Heart right ventricle (tissue), 16 donors: ENCODE measurements around the gene KRT80. TPM values are rescaled to one million over a fixed set of nuclear protein-coding genes. Genes with fewer than 3 reads are reported as not detected.
"Not testable (repeated sequence)": the region's sequence is repeated elsewhere in the genome, so short reads cannot be mapped to it uniquely, and the experiment has no call there.

Experiments
- ATAC-seq, 8 donors: fragments of 200-7000 bp; cut with Tn5 transposase; one replicate each; pipeline ENCODE4 v1.9.1; 2020; ENCODE audit warnings: mild to moderate bottlenecking in 8 of 8, moderate library complexity in 8 of 8, moderate number of reproducible peaks in 1 of 8
- DNase-seq, 2 donors: peaks; one replicate each; pipeline ENCODE4 v3.0.0-alpha.2; 2020
- H3K27ac ChIP-seq, 10 donors: fragments of 200-600 bp; sonication (generic) in 2 of 10; one replicate each; pipeline versions ENCODE4 v1.5.0 to v1.8.0; 2020 to 2022; ENCODE audit warnings: mild to moderate bottlenecking in 3 of 10
- H3K27me3 ChIP-seq, 7 donors: fragments of 200-600 bp; one replicate each; pipeline ENCODE4 v1.8.0; 2021 to 2022; ENCODE audit warnings: mild to moderate bottlenecking in 2 of 7
- H3K36me3 ChIP-seq, 9 donors: fragments of 200-600 bp; sonication (generic) in 1 of 9; one replicate each; pipeline versions ENCODE4 v1.5.0 to v1.8.0; 2020 to 2022; ENCODE audit warnings: mild to moderate bottlenecking in 2 of 9
- H3K4me1 ChIP-seq, 9 donors: fragments of 200-600 bp; sonication (generic) in 1 of 9; one replicate each; pipeline versions ENCODE4 v1.5.0 to v1.8.0; 2020 to 2022; ENCODE audit warnings: mild to moderate bottlenecking in 4 of 9
- H3K4me3 ChIP-seq, 10 donors: fragments of 200-600 bp; sonication (generic) in 2 of 10; one replicate each; pipeline versions ENCODE4 v1.5.0 to v1.8.0; 2020 to 2022; ENCODE audit warnings: mild to moderate bottlenecking in 7 of 10, moderate library complexity in 2 of 10
- H3K9me3 ChIP-seq, 11 donors: fragments of 200-600 bp in 10 of 11; sonication (generic) in 2 of 11; one replicate each; pipeline versions ENCODE4 v1.5.0 to v1.8.0; 2013 to 2022; ENCODE audit warnings: mild to moderate bottlenecking in 2 of 11, control low read depth in 1 of 11, moderate library complexity in 1 of 11
- CTCF ChIP-seq, 9 donors: fragments of 200-600 bp; sonication (generic) in 2 of 9; IDR thresholded peaks; one replicate each; pipeline versions ENCODE4 v1.5.0 to v1.8.0; 2021 to 2022; ENCODE audit warnings: antibody characterized with exemption in 9 of 9, mild to moderate bottlenecking in 5 of 9, moderate library complexity in 1 of 9
- WGBS, 2 donors: extraction: QIAGEN DNeasy Blood & Tissue Kit; methylation state at CpG; one replicate each; pipeline ENCODE4 v1.1.7; 2013; ENCODE audit warnings: inconsistent platforms in 1 of 2; 5-methylcytosine and 5-hydroxymethylcytosine counted together
- intact Hi-C, 10 donors: fragments of 100-400 bp; cut with DNase I; formaldehyde crosslinking; loops; one replicate each; pipeline versions ENCODE4 v1.11.1 to v1.14.2; 2022
- long read RNA-seq, 3 donors: library from polyadenylated mRNA; unstranded; transcript quantifications; one replicate each; pipeline ENCODE4 v2.0.0, GENCODE V29; 2020 to 2021
- polyA plus RNA-seq, 2 donors: library from polyadenylated mRNA; stranded (reverse); fragments of 200-250 nt; gene quantifications; one replicate each; pipeline ENCODE4 v1.2.3, GENCODE V29; 2013
- total RNA-seq, 10 donors: library from RNA; stranded (reverse); fragmentation: NEBNext Ultra II Directional in 3 of 10; extraction: Animal tissue kit (Norgen Biotek cat#: 25700) in 3 of 10; gene quantifications; one replicate each; pipeline versions ENCODE4 v1.2.1 to v1.2.4, GENCODE V29; 2021 to 2023
- donor health status: Arrhythmogenic right ventricular cardiomyopathy.
- donor health status: ischemic (EF 13 %, LVEDD 7.1; RV severe dilation, severe dysfunction).
- donor health status: healthy with polysubstance abuse.
- donor health status: DM: no; HTN: yes; CAD: no.
- donor health status: DM: no; HTN: no; CAD: no.
- donor health status: ischemic (EF 25% LVEDD 6.9; RV normal size, moderate dysfunction).
- donor health status: ischemic (EF 25% LVEDD 5.7; RV mildly dilated, moderate dysfunction).
- donor health status: healthy.
- donor health status: DM: yes; HTN: yes; CAD: no.
- donor health status: Ischemic cardiomyopathy.
- donor health status: ischemic (EF 35%, LVEDD 5.7; RV mildly dilated, moderate dysfunction).
- donor health status: nonischemic (EF 11% LVEDD 7.7; RV severe dilation, severe dysfunction).
- donor health status: DM: yes; HTN: yes; CAD: no.
- donor health status: PGD.
- donor health status: ischemic (EF 29% LVEDD 5.4; RV normal size, mild dysfunction).
- donor health status: nonischemic (EF 23%, LVEDD 6.1; RV moderate dilation, normal function).

KRT80 gene
- total RNA-seq, result under 1 TPM in 9 of 10 donors, not detected in 1; 0.07 to 0.79 (median 0.16) TPM
- under 1 TPM; 0.07 to 0.32 TPM for polyA plus RNA-seq
- long read RNA-seq, donor 1, result 0 reads
- long read RNA-seq, donor 2, result 0 reads
- long read RNA-seq, donor 3, result 0 reads

DNA sequence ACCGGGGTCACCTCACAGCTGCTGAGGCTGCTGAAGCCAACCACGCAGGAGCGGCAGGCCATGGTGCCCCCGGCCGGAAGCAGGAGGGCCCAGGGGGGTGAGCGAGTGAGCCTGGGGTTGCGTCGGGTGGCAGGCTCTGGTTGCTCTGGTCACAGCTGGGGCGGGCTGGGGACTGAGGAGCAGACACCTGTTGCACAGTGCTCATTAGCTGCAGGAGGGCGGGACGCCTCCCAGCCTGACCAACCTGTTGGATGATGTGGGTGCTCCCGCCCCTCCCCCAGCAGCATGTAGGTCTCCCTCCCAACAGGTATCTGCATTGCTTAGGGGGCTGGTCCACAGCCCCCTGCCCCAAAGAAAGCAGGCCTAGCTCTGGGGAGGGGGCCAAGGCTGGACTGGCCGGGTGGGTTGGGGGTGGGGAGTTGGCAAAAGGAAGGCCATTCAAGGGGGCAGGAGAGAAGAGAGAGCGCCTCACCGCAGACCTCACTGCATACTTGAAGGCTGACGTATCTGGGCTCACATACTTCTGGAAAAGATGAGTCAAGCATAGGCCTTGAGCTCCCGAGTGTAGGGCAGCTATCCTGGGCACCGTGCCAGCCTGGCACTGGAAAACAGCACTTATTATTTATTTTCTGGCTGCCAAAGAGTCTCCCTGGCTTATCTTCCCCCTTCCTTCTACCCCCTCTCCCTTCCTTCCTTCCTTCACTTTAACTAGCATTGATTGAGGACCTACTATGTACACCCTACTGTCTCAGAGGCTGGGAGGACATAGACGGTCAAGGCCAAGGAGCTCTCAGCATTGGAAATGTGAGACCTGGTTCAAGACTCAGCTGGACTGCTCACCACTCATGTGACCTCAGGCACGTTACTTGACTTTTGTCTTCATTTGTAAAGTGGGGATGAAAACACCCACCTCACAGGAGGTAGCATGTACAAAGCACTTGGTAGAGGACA, at the start of gene KRT80:
KRT80 (minus strand) TSS at position 174 of the 951 bp plus-strand sequence; CDS start at position 62, 112 bp downstream.
- intact Hi-C loops, result no loop called here
- WGBS, 2 donors, result 68 to 71% methylated on average over 20 of the region's 20 CpGs

GRCh38 chr12:52241205-52241842, 49.5 kb upstream of the KRT80 start:
- no peak overlapping the region for H3K4me3 ChIP-seq
- H3K27ac ChIP-seq, result no peak overlapping the region
- no peaks in the 10 kb centered on the region for H3K36me3 ChIP-seq
- TF ChIP-seq CTCF (IDR thresholded peaks at IDR 0.05), result no peak
- 85% methylated on average over 11 of the region's 11 CpGs for WGBS, 2 donors
- ATAC-seq, result no peak
- no peaks in the 10 kb centered on the region for H3K9me3 ChIP-seq
- no peak for DNase-seq
- peaks cover 0 to 17% (median 14%) of the 10 kb centered on the region in 9 donors for H3K4me1 ChIP-seq
- intact Hi-C loops, result no loop called here
- H3K27me3 ChIP-seq, result peaks cover 0 to 4% (median 0%) of the 10 kb centered on the region in 7 donors

More for the DNA sequence above, at the start of gene KRT80:
- peak; percentile 82 to 96 (median 93) for ATAC-seq
- no peak within 1 kb of the TSS for H3K4me3 ChIP-seq
- peak; percentile 83 for DNase-seq
- peaks cover 8 to 62% (median 33%) of the 10 kb centered on the region in 9 donors for H3K4me1 ChIP-seq
- H3K27ac ChIP-seq, result peak within 1 kb of the TSS in 6 of 10 donors; percentile 15 to 71 (median 48)
- TF ChIP-seq CTCF (IDR thresholded peaks at IDR 0.05), result no peak
- no peaks in the 10 kb centered on the region for H3K27me3 ChIP-seq
- no peaks in the 10 kb centered on the region for H3K9me3 ChIP-seq
- no peaks in the 10 kb centered on the region for H3K36me3 ChIP-seq

GRCh38 chr12:52240247-52240646, 48.4 kb upstream of the KRT80 start:
- H3K36me3 ChIP-seq, DNase-seq, H3K9me3 ChIP-seq, H3K4me3 ChIP-seq, H3K27ac ChIP-seq, H3K27me3 ChIP-seq, ATAC-seq, intact Hi-C loops: not testable (repeated sequence)
- H3K4me1 ChIP-seq, result peaks cover 0 to 18% (median 14%) of the 10 kb centered on the region in 9 donors
- WGBS, 2 donors, result 87 to 94% methylated on average over 6 of the region's 6 CpGs

- Histone ChIP-seq H3K4me1 (peaks cover 0 to 23% (median 14%) of the 10 kb centered on the region in 9 donors), H3K36me3 (no peaks in the 10 kb centered on the region), H3K9me3 (no peaks in the 10 kb centered on the region), H3K4me3 (no peak overlapping the region), H3K27me3 (peaks cover 0 to 13% (median 4%) of the 10 kb centered on the region in 7 donors), H3K27ac (no peak overlapping the region)
- DNase-seq (no peak), ATAC-seq (no peak)
- no peak for TF ChIP-seq CTCF (IDR thresholded peaks at IDR 0.05)
- whole genome bisulfite sequencing, 2 donors, result 73 to 75% methylated on average over 2 of the region's 2 CpGs
- intact Hi-C loops, result no loop called here
These were observed 48.0 kb upstream of the KRT80 start for GRCh38 chr12:52239767-52240166.
